ENCODE results near the gene NKTR. TPM values are rescaled to one million over a fixed set of nuclear protein-coding genes. Genes with fewer than 3 reads are reported as not detected.

The NKTR gene
- total and polyA plus RNA-seq, 2 of the 13 experiments (the other 11 are each of a cell fraction or from before 2014, with no cell fraction given): 41.3 to 59.6 TPM

DNA sequence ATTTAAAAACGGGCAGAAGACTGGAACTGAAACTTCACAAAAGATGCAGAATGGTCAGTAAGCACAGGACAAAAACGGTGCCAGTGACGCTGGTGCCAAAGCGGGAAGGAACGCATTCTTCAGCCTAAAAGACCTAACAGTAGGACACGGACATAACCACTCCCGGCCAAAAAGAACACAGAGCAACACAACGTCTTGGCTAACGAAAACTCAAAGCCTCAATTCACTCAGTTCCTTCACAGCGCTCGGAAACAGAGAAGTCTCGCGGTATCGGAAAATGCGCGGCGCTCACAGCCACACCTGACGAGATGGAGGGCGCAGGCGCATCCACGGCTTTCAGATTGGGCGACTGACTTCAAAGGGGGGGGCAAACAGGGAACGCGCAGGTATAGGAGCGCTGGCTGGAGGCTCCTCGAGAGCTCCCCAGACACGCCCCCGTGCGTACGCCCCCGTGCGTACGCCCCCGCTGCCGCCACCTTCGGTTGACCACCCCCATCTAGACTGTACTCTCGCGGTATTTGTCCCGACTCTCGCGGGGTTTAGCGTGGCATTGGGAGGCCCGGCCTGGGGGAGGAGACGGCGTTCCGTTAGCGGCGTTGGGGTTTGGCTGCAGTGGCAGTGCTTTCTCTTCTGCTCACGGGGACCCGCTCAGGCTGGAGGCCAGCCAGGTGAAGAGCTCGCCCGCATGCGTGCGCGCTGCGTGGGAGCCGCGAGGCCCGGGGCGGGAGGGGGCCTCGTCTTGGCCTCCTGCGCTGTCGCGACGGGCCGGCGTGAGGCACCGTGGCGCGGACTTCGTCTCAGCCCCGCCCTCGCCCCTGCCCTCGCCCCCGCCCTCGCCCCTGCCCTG is at the start of gene NKTR (continued):
- TF ChIP-seq POLR2G (IDR thresholded peaks at IDR 0.05; ENCODE audit: low read depth, low read length) (peak; percentile 93), ZSCAN21 (CRISPR knock-in tag; IDR thresholded peaks at IDR 0.05; ENCODE audit: borderline replicate concordance) (peak; percentile 81; the same call in 1 of the 2 replicates), RBM39 (IDR thresholded peaks at IDR 0.05; ENCODE audit: low read depth, low read length, poor library complexity, severe bottlenecking) (peak; percentile 83), ERF (CRISPR knock-in tag; IDR thresholded peaks at IDR 0.05) (peak; percentile 76), ZNF335 (CRISPR knock-in tag; IDR thresholded peaks at IDR 0.05) (no peak; the same call in 1 of the 2 replicates), NFKBIZ (CRISPR knock-in tag; IDR thresholded peaks at IDR 0.05) (peak; percentile 16; the same call in 1 of the 2 replicates), ZNF83 (CRISPR knock-in tag; IDR thresholded peaks at IDR 0.05; ENCODE audit: borderline replicate concordance) (peak; percentile 39; the same call in 1 of the 2 replicates), NR2F2 (IDR thresholded peaks at IDR 0.05; ENCODE audit: borderline replicate concordance, low read depth) (no peak), NONO (IDR thresholded peaks at IDR 0.05) (no peak), NONO (CRISPR knock-in tag; conservative IDR thresholded peaks at IDR 0.05) (peak; percentile 88), GZF1 (CRISPR knock-in tag; IDR thresholded peaks at IDR 0.05) (no peak), SRY (CRISPR knock-in tag; IDR thresholded peaks at IDR 0.05) (peak; percentile 90; the same call in 1 of the 2 replicates), ZNF878 (CRISPR knock-in tag; IDR thresholded peaks at IDR 0.05) (peak; percentile 85), CBFB (CRISPR knock-in tag; IDR thresholded peaks at IDR 0.05) (0 out of 2 replicates have a peak, but pooled peaks have one; percentile 32), ARNT2 (CRISPR knock-in tag; IDR thresholded peaks at IDR 0.05; ENCODE audit: low read depth) (peak; percentile 92), JDP2 (CRISPR knock-in tag; IDR thresholded peaks at IDR 0.05; ENCODE audit: borderline replicate concordance) (no peak), ZNF207 (IDR thresholded peaks at IDR 0.05; ENCODE audit: borderline replicate concordance) (no peak)
- TF ChIP-seq, protein P1, sequence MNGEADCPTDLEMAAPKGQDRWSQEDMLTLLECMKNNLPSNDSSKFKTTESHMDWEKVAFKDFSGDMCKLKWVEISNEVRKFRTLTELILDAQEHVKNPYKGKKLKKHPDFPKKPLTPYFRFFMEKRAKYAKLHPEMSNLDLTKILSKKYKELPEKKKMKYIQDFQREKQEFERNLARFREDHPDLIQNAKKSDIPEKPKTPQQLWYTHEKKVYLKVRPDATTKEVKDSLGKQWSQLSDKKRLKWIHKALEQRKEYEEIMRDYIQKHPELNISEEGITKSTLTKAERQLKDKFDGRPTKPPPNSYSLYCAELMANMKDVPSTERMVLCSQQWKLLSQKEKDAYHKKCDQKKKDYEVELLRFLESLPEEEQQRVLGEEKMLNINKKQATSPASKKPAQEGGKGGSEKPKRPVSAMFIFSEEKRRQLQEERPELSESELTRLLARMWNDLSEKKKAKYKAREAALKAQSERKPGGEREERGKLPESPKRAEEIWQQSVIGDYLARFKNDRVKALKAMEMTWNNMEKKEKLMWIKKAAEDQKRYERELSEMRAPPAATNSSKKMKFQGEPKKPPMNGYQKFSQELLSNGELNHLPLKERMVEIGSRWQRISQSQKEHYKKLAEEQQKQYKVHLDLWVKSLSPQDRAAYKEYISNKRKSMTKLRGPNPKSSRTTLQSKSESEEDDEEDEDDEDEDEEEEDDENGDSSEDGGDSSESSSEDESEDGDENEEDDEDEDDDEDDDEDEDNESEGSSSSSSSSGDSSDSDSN (CRISPR knock-in tag; IDR thresholded peaks at IDR 0.05): peak; percentile 76; the same call in 1 of the 2 replicates
- TF ChIP-seq, protein P2, sequence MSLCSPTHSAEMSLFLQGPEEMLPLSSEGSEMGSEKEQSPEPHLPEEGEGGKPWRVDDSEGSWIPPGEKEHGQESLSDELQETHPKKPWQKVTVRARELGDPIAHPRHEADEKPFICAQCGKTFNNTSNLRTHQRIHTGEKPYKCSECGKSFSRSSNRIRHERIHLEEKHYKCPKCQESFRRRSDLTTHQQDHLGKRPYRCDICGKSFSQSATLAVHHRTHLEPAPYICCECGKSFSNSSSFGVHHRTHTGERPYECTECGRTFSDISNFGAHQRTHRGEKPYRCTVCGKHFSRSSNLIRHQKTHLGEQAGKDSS (CRISPR knock-in tag; IDR thresholded peaks at IDR 0.05; ENCODE audit: borderline replicate concordance, low read depth): peak; percentile 78; the same call in 1 of the 2 replicates
- TF ChIP-seq, protein P3, sequence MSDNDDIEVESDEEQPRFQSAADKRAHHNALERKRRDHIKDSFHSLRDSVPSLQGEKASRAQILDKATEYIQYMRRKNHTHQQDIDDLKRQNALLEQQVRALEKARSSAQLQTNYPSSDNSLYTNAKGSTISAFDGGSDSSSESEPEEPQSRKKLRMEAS (IDR thresholded peaks at IDR 0.05): peak; percentile 88
- TF ChIP-seq, protein P4, sequence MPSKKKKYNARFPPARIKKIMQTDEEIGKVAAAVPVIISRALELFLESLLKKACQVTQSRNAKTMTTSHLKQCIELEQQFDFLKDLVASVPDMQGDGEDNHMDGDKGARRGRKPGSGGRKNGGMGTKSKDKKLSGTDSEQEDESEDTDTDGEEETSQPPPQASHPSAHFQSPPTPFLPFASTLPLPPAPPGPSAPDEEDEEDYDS (CRISPR knock-in tag; IDR thresholded peaks at IDR 0.05): peak; percentile 81
- TF ChIP-seq, protein P5, sequence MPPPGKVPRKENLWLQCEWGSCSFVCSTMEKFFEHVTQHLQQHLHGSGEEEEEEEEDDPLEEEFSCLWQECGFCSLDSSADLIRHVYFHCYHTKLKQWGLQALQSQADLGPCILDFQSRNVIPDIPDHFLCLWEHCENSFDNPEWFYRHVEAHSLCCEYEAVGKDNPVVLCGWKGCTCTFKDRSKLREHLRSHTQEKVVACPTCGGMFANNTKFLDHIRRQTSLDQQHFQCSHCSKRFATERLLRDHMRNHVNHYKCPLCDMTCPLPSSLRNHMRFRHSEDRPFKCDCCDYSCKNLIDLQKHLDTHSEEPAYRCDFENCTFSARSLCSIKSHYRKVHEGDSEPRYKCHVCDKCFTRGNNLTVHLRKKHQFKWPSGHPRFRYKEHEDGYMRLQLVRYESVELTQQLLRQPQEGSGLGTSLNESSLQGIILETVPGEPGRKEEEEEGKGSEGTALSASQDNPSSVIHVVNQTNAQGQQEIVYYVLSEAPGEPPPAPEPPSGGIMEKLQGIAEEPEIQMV (CRISPR knock-in tag; IDR thresholded peaks at IDR 0.05; ENCODE audit: low read depth): no peak
- TF ChIP-seq, protein P6, sequence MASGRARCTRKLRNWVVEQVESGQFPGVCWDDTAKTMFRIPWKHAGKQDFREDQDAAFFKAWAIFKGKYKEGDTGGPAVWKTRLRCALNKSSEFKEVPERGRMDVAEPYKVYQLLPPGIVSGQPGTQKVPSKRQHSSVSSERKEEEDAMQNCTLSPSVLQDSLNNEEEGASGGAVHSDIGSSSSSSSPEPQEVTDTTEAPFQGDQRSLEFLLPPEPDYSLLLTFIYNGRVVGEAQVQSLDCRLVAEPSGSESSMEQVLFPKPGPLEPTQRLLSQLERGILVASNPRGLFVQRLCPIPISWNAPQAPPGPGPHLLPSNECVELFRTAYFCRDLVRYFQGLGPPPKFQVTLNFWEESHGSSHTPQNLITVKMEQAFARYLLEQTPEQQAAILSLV (CRISPR knock-in tag; IDR thresholded peaks at IDR 0.05; ENCODE audit: borderline replicate concordance): no peak
